Liver (tissue), 9 donors: ENCODE measurements around the gene ALPI. TPM values are rescaled to one million over a fixed set of nuclear protein-coding genes. Genes with fewer than 3 reads are reported as not detected.

Source experiments
- DNase-seq: peaks from one replicate; pipeline ENCODE4 v3.0.0-alpha.2; 2017; ENCODE audit warnings: low spot score
- H3K27ac ChIP-seq, 2 donors: one replicate each; pipeline ENCODE4 v1.7.0; 2013; ENCODE audit warnings: inconsistent platforms in 2 of 2, low read length in 2 of 2, control low read depth in 1 of 2, low read depth in 1 of 2, mild to moderate bottlenecking in 1 of 2
- H3K27me3 ChIP-seq, 4 donors: one replicate each; pipeline versions ENCODE4 v1.6.1 to v1.7.0; 2013; ENCODE audit warnings: low read length in 3 of 4, inconsistent platforms in 1 of 4, mild to moderate bottlenecking in 1 of 4, moderate library complexity in 1 of 4; ENCODE audit not compliant: control insufficient read depth in 4 of 4, insufficient read depth in 4 of 4
- H3K36me3 ChIP-seq, 4 donors: one replicate each; pipeline versions ENCODE4 v1.6.1 to v1.7.0; 2013; ENCODE audit warnings: low read length in 3 of 4, mild to moderate bottlenecking in 3 of 4, low read depth in 1 of 4, moderate library complexity in 1 of 4; ENCODE audit not compliant: control insufficient read depth in 4 of 4, insufficient read depth in 3 of 4
- H3K4me1 ChIP-seq, 4 donors: one replicate each; pipeline versions ENCODE4 v1.6.1 to v1.7.0; 2013; ENCODE audit warnings: low read length in 3 of 4, mild to moderate bottlenecking in 3 of 4, moderate library complexity in 1 of 4; ENCODE audit not compliant: control insufficient read depth in 4 of 4, insufficient read depth in 4 of 4
- H3K4me3 ChIP-seq, 3 donors: one replicate each; pipeline versions ENCODE4 v1.6.1 to v1.7.0; 2013; ENCODE audit warnings: low read length in 3 of 3, control low read depth in 1 of 3, low read depth in 1 of 3, mild to moderate bottlenecking in 1 of 3
- H3K9ac ChIP-seq, 2 donors: one replicate each; pipeline ENCODE4 v1.7.0; 2013; ENCODE audit warnings: low read length in 2 of 2, mild to moderate bottlenecking in 2 of 2, moderate library complexity in 2 of 2, control low read depth in 1 of 2, low read depth in 1 of 2
- H3K9me3 ChIP-seq, 4 donors: one replicate each; pipeline versions ENCODE4 v1.6.1 to v1.7.0; 2013; ENCODE audit warnings: low read length in 3 of 4; ENCODE audit not compliant: control insufficient read depth in 4 of 4
- ATF3 ChIP-seq: IDR thresholded peaks from 2 replicates; pipeline ENCODE4 v1.6.1; 2016; ENCODE audit warnings: antibody characterized with exemption
- GABPA ChIP-seq, 2 donors: IDR thresholded peaks in 1 of 2; conservative IDR thresholded peaks in 1 of 2; 2 replicates each; pipeline ENCODE4 v1.6.1; 2016; ENCODE audit warnings: antibody characterized with exemption in 2 of 2, mild to moderate bottlenecking in 1 of 2, moderate library complexity in 1 of 2
- HNF4G ChIP-seq: IDR thresholded peaks from 2 replicates; pipeline ENCODE4 v1.6.1; 2016; ENCODE audit warnings: antibody characterized with exemption
- JUND ChIP-seq, 2 donors: IDR thresholded peaks; 2 replicates each; pipeline ENCODE4 v1.6.1; 2016; ENCODE audit warnings: antibody characterized with exemption in 2 of 2
- MAX ChIP-seq: IDR thresholded peaks from 2 replicates; pipeline ENCODE4 v1.6.1; 2016; ENCODE audit warnings: antibody characterized with exemption
- NR2F2 ChIP-seq: IDR thresholded peaks from 2 replicates; pipeline ENCODE4 v1.6.1; 2016; ENCODE audit warnings: antibody characterized with exemption
- RAD21 ChIP-seq, 2 donors: IDR thresholded peaks; 2 replicates each; pipeline ENCODE4 v1.6.1; 2016; ENCODE audit warnings: antibody characterized with exemption in 2 of 2, mild to moderate bottlenecking in 2 of 2
- RXRA ChIP-seq, 2 donors: IDR thresholded peaks; 2 replicates each; pipeline ENCODE4 v1.6.1; 2017 to 2018; ENCODE audit warnings: antibody characterized with exemption in 2 of 2, mild to moderate bottlenecking in 1 of 2
- SP1 ChIP-seq: IDR thresholded peaks from 2 replicates; pipeline ENCODE4 v1.6.1; 2018; ENCODE audit warnings: antibody characterized with exemption, mild to moderate bottlenecking
- TAF1 ChIP-seq: conservative IDR thresholded peaks from 2 replicates; pipeline ENCODE4 v1.6.1; 2016; ENCODE audit warnings: antibody characterized with exemption, mild to moderate bottlenecking
- ZBTB33 ChIP-seq: IDR thresholded peaks from 2 replicates; pipeline ENCODE4 v1.6.1; 2016; ENCODE audit warnings: antibody characterized with exemption
- WGBS: extraction: QIAGEN DNeasy Blood & Tissue Kit; methylation state at CpG from one replicate; pipeline ENCODE4 v1.1.7; 2013; 5-methylcytosine and 5-hydroxymethylcytosine counted together
- polyA plus RNA-seq, 2 donors: library from polyadenylated mRNA; stranded (reverse) in 1 of 2; unstranded in 1 of 2; fragments of 200-250 nt in 1 of 2; fragments of >200 nt in 1 of 2; fragmentation: Nextera tagmentation in 1 of 2; extraction: Ambion mirVana in 1 of 2; gene quantifications; one replicate each; pipeline versions ENCODE4 v1.2.1 to v1.2.3, GENCODE V29; 2013 to 2015
- total RNA-seq, 2 donors: library from RNA; depleted of rRNA; stranded (reverse); fragments of >200 nt; gene quantifications; one replicate each; pipeline ENCODE4 v1.2.3, GENCODE V29; 2014
- donor health status: healthy.
- donor health status: healthy.
- donor health status: healthy.
- donor health status: healthy.
- donor health status: healthy.

Gene ALPI
- total and polyA plus RNA-seq, 4 donors = 0.02 TPM; not detected in 3

GRCh38 chr2:232460171-232460570, 4.2 kb downstream of the ALPI start (continued):
- TF ChIP-seq MAX = no peak
- no peak for TF ChIP-seq NR2F2

- 87% methylated on average over 18 of the region's 18 CpGs for WGBS
Measured at GRCh38 chr2:232463701-232464543, 8.0 kb downstream of the ALPI start.

GRCh38 chr2:232464544-232464885, 8.6 kb downstream of the ALPI start:
- Histone ChIP-seq H3K27me3 (peaks cover 0 to 2% (median 0%) of the 10 kb centered on the region in 4 donors), H3K36me3 (no peaks in the 10 kb centered on the region), H3K9me3 (no peaks in the 10 kb centered on the region), H3K4me1 (no peaks in the 10 kb centered on the region), H3K4me3 (no peak overlapping the region), H3K9ac (no peak overlapping the region), H3K27ac (no peak overlapping the region)
- DNase-seq = no peak
- whole genome bisulfite sequencing = 81% methylated on average over 3 of the region's 3 CpGs
- TF ChIP-seq TAF1 = no peak
- no peak for TF ChIP-seq SP1
- TF ChIP-seq JUND (IDR thresholded peaks at IDR 0.05) = no peak
- TF ChIP-seq ZBTB33 = no peak
- no peak for TF ChIP-seq NR2F2
- TF ChIP-seq GABPA (IDR thresholded peaks at IDR 0.05 in 1 of 2, conservative IDR thresholded peaks at IDR 0.05 in 1 of 2) = no peak
- no peak for TF ChIP-seq ATF3

More at GRCh38 chr2:232463701-232464543, 8.0 kb downstream of the ALPI start:
- Histone ChIP-seq H3K4me1 (no peaks in the 10 kb centered on the region), H3K9ac (no peak overlapping the region), H3K27ac (no peak overlapping the region), H3K9me3 (peaks cover 0 to under 1% (median 0%) of the 10 kb centered on the region in 4 donors), H3K36me3 (no peaks in the 10 kb centered on the region), H3K4me3 (no peak overlapping the region), H3K27me3 (peaks cover 0 to 4% (median 1%) of the 10 kb centered on the region in 4 donors)
- TF ChIP-seq RAD21 (IDR thresholded peaks at IDR 0.05) (no peak), ZBTB33 (no peak), MAX (no peak), RXRA (IDR thresholded peaks at IDR 0.05) (no peak), HNF4G (no peak), ATF3 (no peak)
- DNase-seq = no peak
